Stimulated activated CD8-positive, alpha-beta memory T cell treated with anti-CD3 and anti-CD28 coated beads, Interleukin-7, amount 100 ng/mL, for 1 hour (primary cell): ENCODE data around the gene TECPR1.

ENCODE experiments used
- DNase-seq, 2 donors: peaks; one replicate each; pipeline ENCODE4 v3.0.0-alpha.2; 2020; ENCODE audit warnings: low read depth in 2 of 2

The TECPR1 gene

GRCh38 chr7:98211221-98211675 lies 40.8 kb downstream of the TECPR1 start, which contains the start of gene BHLHA15:
BHLHA15 (plus strand) TSS chr7:98211439; CDS start chr7:98212310, 871 bp downstream.
- no peak for DNase-seq

- no peak for DNase-seq
Measured at GRCh38 chr7:98210513-98211220, 41.4 kb downstream of the TECPR1 start.

GRCh38 chr7:98209166-98209920 lies 42.7 kb downstream of the TECPR1 start:
- DNase-seq: no peak

- no peak for DNase-seq
Measured at GRCh38 chr7:98206451-98207330, 45.3 kb downstream of the TECPR1 start.

GRCh38 chr7:98205162-98205845 lies 46.7 kb downstream of the TECPR1 start:
- DNase-seq: no peak

GRCh38 chr7:98204670-98205069 lies 47.4 kb downstream of the TECPR1 start:
- no peak for DNase-seq

GRCh38 chr7:98203964-98204605 lies 47.9 kb downstream of the TECPR1 start:
- DNase-seq: no peak

- DNase-seq: no peak
Measured at GRCh38 chr7:98203261-98203963, 48.6 kb downstream of the TECPR1 start.

GRCh38 chr7:98202367-98203195 lies 49.5 kb downstream of the TECPR1 start:
- DNase-seq: peak; percentile 6 to 18

- DNase-seq: no peak
Measured at GRCh38 chr7:98200364-98200763, 51.7 kb downstream of the TECPR1 start.

GRCh38 chr7:98199131-98199530 lies 52.9 kb downstream of the TECPR1 start:
- DNase-seq: no peak

GRCh38 chr7:98196706-98197605 lies 55.1 kb downstream of the TECPR1 start:
- DNase-seq: no peak

- DNase-seq: no peak
Measured at GRCh38 chr7:98194672-98195457, 57.2 kb downstream of the TECPR1 start.

- DNase-seq: no peak
Measured at GRCh38 chr7:98194186-98194585, 57.8 kb downstream of the TECPR1 start.

GRCh38 chr7:98193474-98194180 lies 58.4 kb downstream of the TECPR1 start:
- no peak for DNase-seq

GRCh38 chr7:98192781-98193457 lies 59.1 kb downstream of the TECPR1 start:
- DNase-seq: no peak
